Brain microvascular endothelial cell (primary cell): ENCODE data around the gene CREB1.
"Not testable (repeated sequence)": the region's sequence is repeated elsewhere in the genome, so short reads cannot be mapped to it uniquely, and the experiment has no call there.

Experiments used
- DNase-seq: peaks from one replicate; pipeline ENCODE4 v3.0.0-alpha.2; 2020
- H3K27ac ChIP-seq: fragments of 250-450 bp; sonication (Bioruptor Pico); 2 replicates; pipeline ENCODE4 v1.5.1; 2020; ENCODE audit warnings: mild to moderate bottlenecking, moderate library complexity
- H3K27me3 ChIP-seq: fragments of 250-450 bp; sonication (Bioruptor Pico); replicated peaks from 2 replicates; pipeline ENCODE4 v1.5.1; 2020; ENCODE audit warnings: mild to moderate bottlenecking
- H3K36me3 ChIP-seq: fragments of 250-450 bp; sonication (Bioruptor Pico); replicated peaks from 2 replicates; pipeline ENCODE4 v1.5.1; 2020; ENCODE audit warnings: mild to moderate bottlenecking
- H3K4me3 ChIP-seq: 2 replicates; pipeline ENCODE4 v1.5.1; 2011; ENCODE audit warnings: low read depth, mild to moderate bottlenecking, control low read depth, low read length, moderate library complexity
- CTCF ChIP-seq: IDR thresholded peaks from 2 replicates; pipeline ENCODE4 v1.5.1; 2011; ENCODE audit warnings: low read depth, mild to moderate bottlenecking, moderate library complexity, low read length, control low read depth, inconsistent platforms; ENCODE audit errors: missing control alignments
- in situ Hi-C: cut with HindIII; loops from 2 replicates; pipeline ENCODE4 v1.10.0; 2017; ENCODE audit warnings: low sequenced_read_pairs, low pct_ligation_motif_present

Gene CREB1

DNA sequence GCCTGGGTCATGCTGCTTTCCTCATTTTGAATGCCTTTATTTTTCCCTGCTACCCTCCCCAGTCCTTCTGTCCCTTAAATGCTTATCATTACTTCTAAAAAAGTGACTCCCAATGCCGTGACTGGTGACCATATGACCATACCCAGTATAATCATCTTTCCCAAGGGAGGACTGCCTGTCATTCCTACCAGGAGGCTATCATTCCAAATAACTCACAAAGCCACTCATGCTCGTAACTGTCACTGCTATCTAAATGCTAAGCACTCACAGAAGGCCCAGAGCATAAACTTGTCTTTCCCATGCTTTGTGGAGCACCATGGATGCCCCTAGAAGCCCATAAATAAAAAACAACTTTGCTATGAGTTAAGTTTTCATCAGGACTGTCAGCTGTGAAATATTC lies 38.7 kb upstream of the CREB1 start:
- H3K36me3 ChIP-seq, result no peaks in the 10 kb centered on the region

DNA sequence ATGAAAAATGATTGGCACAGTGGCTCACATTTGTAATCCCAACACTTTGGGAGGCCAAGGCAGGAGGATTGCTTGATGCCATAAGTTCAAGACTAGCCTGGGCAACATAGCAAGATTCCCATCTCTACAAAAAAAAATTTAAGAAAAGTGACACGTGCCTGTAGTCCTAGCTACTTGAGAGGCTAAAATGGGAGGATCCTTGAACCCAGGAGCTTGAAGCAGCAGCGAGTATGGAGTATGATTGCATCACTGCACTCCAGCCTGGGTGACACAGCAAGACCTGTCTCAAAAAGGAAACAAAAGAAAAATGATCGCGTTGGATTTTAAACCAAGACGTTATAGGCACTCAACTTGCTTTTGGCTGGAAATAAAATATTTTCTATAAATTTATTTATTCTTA lies 37.8 kb upstream of the CREB1 start:
- H3K27me3 ChIP-seq, result no peaks in the 10 kb centered on the region
- no peak overlapping the region for H3K4me3 ChIP-seq
- H3K27ac ChIP-seq, result no peak overlapping the region
- H3K36me3 ChIP-seq, result no peaks in the 10 kb centered on the region
- in situ Hi-C loops, result no loop called here
- no peak for DNase-seq
- no peak for TF ChIP-seq CTCF

More for the DNA sequence above, 38.7 kb upstream of the CREB1 start:
- H3K27ac ChIP-seq, result no peak overlapping the region
- no peak overlapping the region for H3K4me3 ChIP-seq
- no peak for TF ChIP-seq CTCF
- in situ Hi-C loops, result no loop called here
- no peaks in the 10 kb centered on the region for H3K27me3 ChIP-seq
- no peak for DNase-seq

DNA sequence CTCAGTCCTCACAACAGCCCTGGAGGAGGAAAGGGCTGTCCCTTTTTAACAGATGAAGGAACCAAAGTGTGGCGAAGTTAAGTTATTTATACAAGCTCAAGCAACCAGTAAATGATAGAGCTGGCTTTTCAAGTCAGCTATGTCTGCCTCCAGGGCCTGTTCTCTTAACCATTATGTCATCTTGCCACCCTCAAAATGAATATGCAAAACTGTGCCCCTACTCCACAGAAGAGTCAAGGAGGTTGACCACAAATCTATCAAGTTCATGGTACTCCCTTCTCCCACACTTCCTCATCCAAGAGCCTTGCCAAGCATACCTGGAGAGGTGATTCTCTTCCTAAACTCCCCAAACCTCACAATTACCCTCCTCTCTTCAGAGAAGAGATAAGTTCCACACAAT lies 37.3 kb upstream of the CREB1 start:
- in situ Hi-C loops, result no loop called here
- DNase-seq, result no peak
- Histone ChIP-seq H3K4me3 (no peak overlapping the region), H3K27me3 (no peaks in the 10 kb centered on the region), H3K36me3 (no peaks in the 10 kb centered on the region), H3K27ac (no peak overlapping the region)
- no peak for TF ChIP-seq CTCF

DNA sequence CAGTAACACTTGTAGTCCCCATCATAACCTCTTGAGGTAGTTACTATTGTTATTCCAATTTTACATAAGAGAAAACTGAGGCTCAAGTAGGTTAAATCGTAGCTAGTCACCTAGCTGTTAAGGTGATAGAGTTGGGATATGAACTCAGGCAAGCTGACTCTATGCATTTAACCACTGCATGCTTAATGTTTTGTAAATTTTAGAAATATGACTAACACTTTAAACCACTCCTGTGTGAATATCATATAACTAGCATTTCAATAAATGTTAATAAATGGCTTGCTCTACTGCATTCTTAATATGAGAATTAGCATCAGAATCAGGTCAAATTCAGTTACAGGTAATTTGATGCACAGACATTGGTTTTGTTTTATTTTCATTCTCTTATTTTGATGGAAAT lies 35.6 kb upstream of the CREB1 start:
- no peak overlapping the region for H3K4me3 ChIP-seq
- DNase-seq, result no peak
- no peaks in the 10 kb centered on the region for H3K36me3 ChIP-seq
- no peaks in the 10 kb centered on the region for H3K27me3 ChIP-seq
- TF ChIP-seq CTCF, result no peak
- in situ Hi-C loops, result no loop called here
- H3K27ac ChIP-seq, result no peak overlapping the region

- in situ Hi-C loops, H3K27me3 ChIP-seq, DNase-seq, H3K36me3 ChIP-seq, H3K27ac ChIP-seq, H3K4me3 ChIP-seq: not testable (repeated sequence)
Observed at GRCh38 chr2:207496936-207497335, 32.8 kb upstream of the CREB1 start.

DNA sequence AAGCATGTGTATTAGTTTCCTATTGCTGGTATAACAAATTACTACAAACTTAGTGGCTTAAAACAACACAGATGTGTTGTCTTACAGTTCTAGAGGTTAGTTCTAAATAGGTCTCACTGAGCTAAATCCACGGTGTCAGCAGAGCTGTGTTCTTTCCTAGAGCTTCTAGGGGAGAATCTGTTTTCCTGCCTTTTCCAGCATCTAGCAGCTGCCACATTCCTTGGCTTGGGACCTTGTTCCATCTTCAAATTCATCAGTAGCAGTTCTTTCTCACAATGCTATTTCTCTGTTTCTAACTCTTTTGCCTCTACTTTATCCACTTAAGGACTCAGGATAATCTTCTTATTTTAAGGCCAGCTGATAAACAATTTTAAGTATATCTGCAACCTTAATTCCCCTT lies 32.2 kb upstream of the CREB1 start:
- TF ChIP-seq CTCF, result no peak
- Histone ChIP-seq H3K27me3 (no peaks in the 10 kb centered on the region), H3K27ac (no peak overlapping the region), H3K36me3 (no peaks in the 10 kb centered on the region), H3K4me3 (no peak overlapping the region)
- no peak for DNase-seq
- in situ Hi-C loops, result no loop called here

GRCh38 chr2:207498427-207498826 lies 31.3 kb upstream of the CREB1 start:
- no peak for DNase-seq
- no peak for TF ChIP-seq CTCF
- no peak overlapping the region for H3K4me3 ChIP-seq
- in situ Hi-C loops, result no loop called here
- no peak overlapping the region for H3K27ac ChIP-seq
- no peaks in the 10 kb centered on the region for H3K36me3 ChIP-seq
- H3K27me3 ChIP-seq, result no peaks in the 10 kb centered on the region
